OCI-LY1 (cell line): ENCODE data around the gene IRX4.

Experiments
- H2AFZ ChIP-seq: fragments of 200-600 bp; sonication (generic), shearing (Covaris generic); 2 replicates; pipeline ENCODE4 v1.6.0; 2014; ENCODE audit warnings: antibody characterized with exemption, mild to moderate bottlenecking, low read length
- H3F3A ChIP-seq: fragments of 200-600 bp; sonication (generic), shearing (Covaris generic); 2 replicates; pipeline ENCODE4 v1.6.0; 2014; ENCODE audit warnings: mild to moderate bottlenecking, antibody characterized with exemption, low read length, moderate library complexity; ENCODE audit not compliant: insufficient read depth
- H3K27ac ChIP-seq: fragments of 200-600 bp; sonication (generic); 2 replicates; pipeline ENCODE4 v1.5.1; 2014; ENCODE audit warnings: low read length, mixed run types, mild to moderate bottlenecking, low read depth; ENCODE audit not compliant: poor library complexity, severe bottlenecking
- H3K27me3 ChIP-seq: fragments of 200-600 bp; sonication (generic); 2 replicates; pipeline ENCODE4 v1.6.0; 2014; ENCODE audit warnings: antibody characterized with exemption, mild to moderate bottlenecking, low read length, moderate library complexity; ENCODE audit not compliant: insufficient read depth
- H3K36me3 ChIP-seq: fragments of 200-600 bp; sonication (generic); 2 replicates; pipeline ENCODE4 v1.6.1; 2014; ENCODE audit warnings: mild to moderate bottlenecking, antibody characterized with exemption, low read length, moderate library complexity, mixed read lengths; ENCODE audit not compliant: insufficient read depth
- H3K4me1 ChIP-seq: fragments of 200-600 bp; sonication (generic); 2 replicates; pipeline ENCODE4 v1.5.1; 2014; ENCODE audit warnings: mild to moderate bottlenecking, low read length, moderate library complexity; ENCODE audit not compliant: insufficient read depth, severe bottlenecking
- H3K4me2 ChIP-seq: fragments of 200-600 bp; sonication (generic), shearing (Covaris generic); 2 replicates; pipeline ENCODE4 v1.6.1; 2014; ENCODE audit warnings: low read length
- H3K4me3 ChIP-seq: fragments of 200-600 bp; sonication (generic); 2 replicates; pipeline ENCODE4 v1.5.1; 2014; ENCODE audit warnings: low read length, low read depth, mild to moderate bottlenecking, mixed read lengths; ENCODE audit not compliant: poor library complexity, severe bottlenecking
- H3K79me2 ChIP-seq: fragments of 200-600 bp; shearing (Covaris generic); 2 replicates; pipeline ENCODE4 v1.6.1; 2016; ENCODE audit warnings: mixed run types, low read length, mixed read lengths; ENCODE audit not compliant: insufficient read depth
- H3K9ac ChIP-seq: fragments of 200-600 bp; sonication (generic), shearing (Covaris generic); 2 replicates; pipeline ENCODE4 v1.6.1; 2014; ENCODE audit warnings: mild to moderate bottlenecking, low read length, mixed read lengths
- H3K9me2 ChIP-seq: fragments of 200-600 bp; sonication (generic), shearing (Covaris generic); 2 replicates; pipeline ENCODE4 v1.6.1; 2014; ENCODE audit warnings: low read depth, mild to moderate bottlenecking, low read length, mixed read lengths
- H3K9me3 ChIP-seq: fragments of 200-600 bp; shearing (Covaris generic); 2 replicates; pipeline ENCODE4 v1.6.1; 2014; ENCODE audit warnings: low read length, mixed read lengths
- H4K20me1 ChIP-seq: fragments of 200-600 bp; sonication (generic), shearing (Covaris generic); 2 replicates; pipeline ENCODE4 v1.6.0; 2016; ENCODE audit warnings: mild to moderate bottlenecking, low read length; ENCODE audit not compliant: insufficient read depth
- CTCF ChIP-seq: fragments of 200-600 bp; sonication (generic), shearing (Covaris generic); IDR thresholded peaks from 2 replicates; pipeline ENCODE4 v1.5.1; 2017; ENCODE audit warnings: mild to moderate bottlenecking, antibody characterized with exemption, low read length, moderate library complexity, mixed read lengths
- EZH2 ChIP-seq: fragments of 200-600 bp; sonication (generic), shearing (Covaris generic); IDR thresholded peaks from 2 replicates; pipeline ENCODE4 v1.8.0; 2017; ENCODE audit warnings: borderline replicate concordance, mixed run types, mild to moderate bottlenecking, antibody characterized with exemption, low read length, moderate library complexity, mixed read lengths

The IRX4 gene

GRCh38 chr5:1926071-1926440 lies 43.3 kb upstream of the IRX4 start:
- no peaks in the 10 kb centered on the region for H3K9me2 ChIP-seq
- no peaks in the 10 kb centered on the region for H3K4me1 ChIP-seq
- no peak overlapping the region for H3K9ac ChIP-seq
- H3K79me2 ChIP-seq: no peaks in the 10 kb centered on the region
- no peak overlapping the region for H3K27ac ChIP-seq
- H3K4me2 ChIP-seq: no peak overlapping the region
- no peaks in the 10 kb centered on the region for H3K36me3 ChIP-seq
- no peaks in the 10 kb centered on the region for H3K9me3 ChIP-seq
- H3K4me3 ChIP-seq: no peak overlapping the region
- no peaks in the 10 kb centered on the region for H4K20me1 ChIP-seq
- H3F3A ChIP-seq: no peaks in the 10 kb centered on the region
- no peak for TF ChIP-seq CTCF
- no peak for TF ChIP-seq EZH2
- H3K27me3 ChIP-seq: peaks cover 10% of the 10 kb centered on the region; the same call in 1 of the 2 replicates
- no peak overlapping the region for H2AFZ ChIP-seq

- Histone ChIP-seq H3K4me3 (no peak overlapping the region), H4K20me1 (no peaks in the 10 kb centered on the region), H2AFZ (no peak overlapping the region), H3K27me3 (peaks cover 10% of the 10 kb centered on the region; the same call in 1 of the 2 replicates), H3K9me3 (no peaks in the 10 kb centered on the region), H3K9me2 (no peaks in the 10 kb centered on the region), H3K79me2 (no peaks in the 10 kb centered on the region), H3K36me3 (no peaks in the 10 kb centered on the region), H3K9ac (no peak overlapping the region), H3K4me2 (no peak overlapping the region), H3K4me1 (no peaks in the 10 kb centered on the region), H3K27ac (no peak overlapping the region), H3F3A (no peaks in the 10 kb centered on the region)
- TF ChIP-seq EZH2: no peak
- no peak for TF ChIP-seq CTCF
Observed at GRCh38 chr5:1925111-1926070, 42.7 kb upstream of the IRX4 start.

- H3K9me2 ChIP-seq: no peaks in the 10 kb centered on the region
- H2AFZ ChIP-seq: no peak overlapping the region
- H3K27me3 ChIP-seq: peaks cover 10% of the 10 kb centered on the region; the same call in 1 of the 2 replicates
- H3K9ac ChIP-seq: no peak overlapping the region
- H3K4me2 ChIP-seq: no peak overlapping the region
- no peak overlapping the region for H3K27ac ChIP-seq
- no peaks in the 10 kb centered on the region for H3K36me3 ChIP-seq
- no peak overlapping the region for H3K4me3 ChIP-seq
- H3K79me2 ChIP-seq: no peaks in the 10 kb centered on the region
- TF ChIP-seq EZH2: no peak
- TF ChIP-seq CTCF: no peak
- H4K20me1 ChIP-seq: no peaks in the 10 kb centered on the region
- no peaks in the 10 kb centered on the region for H3F3A ChIP-seq
- no peaks in the 10 kb centered on the region for H3K9me3 ChIP-seq
- H3K4me1 ChIP-seq: no peaks in the 10 kb centered on the region
Observed at GRCh38 chr5:1923766-1924165, 41.0 kb upstream of the IRX4 start.
